GM13976 (cell line): ENCODE results near the gene HLX.

Experiments used
- DNase-seq: peaks from one replicate; pipeline ENCODE4 v3.0.0; 2012; ENCODE audit warnings: low spot score
- CTCF ChIP-seq: IDR thresholded peaks from 2 replicates; pipeline ENCODE4 v1.5.1; 2012; ENCODE audit warnings: borderline replicate concordance, mild to moderate bottlenecking; ENCODE audit not compliant: insufficient read depth; ENCODE audit errors: extremely low read depth, missing control alignments, control extremely low read depth
- in situ Hi-C: fragments of 300-500 bp; cut with MboI; formaldehyde crosslinking; loops from one replicate; pipeline ENCODE4 v1.12.0; 2022; ENCODE audit warnings: low sequenced_read_pairs, mixed read lengths, inconsistent platforms; ENCODE audit not compliant: unreplicated experiment

Gene HLX

GRCh38 chr1:220921498-220921897, 42.3 kb downstream of the HLX start:
- in situ Hi-C loops: no loop called here
- no peak for TF ChIP-seq CTCF
- DNase-seq: no peak

GRCh38 chr1:220921971-220922635, 42.9 kb downstream of the HLX start:
- no peak for DNase-seq
- in situ Hi-C loops: no loop called here
- no peak for TF ChIP-seq CTCF

DNA sequence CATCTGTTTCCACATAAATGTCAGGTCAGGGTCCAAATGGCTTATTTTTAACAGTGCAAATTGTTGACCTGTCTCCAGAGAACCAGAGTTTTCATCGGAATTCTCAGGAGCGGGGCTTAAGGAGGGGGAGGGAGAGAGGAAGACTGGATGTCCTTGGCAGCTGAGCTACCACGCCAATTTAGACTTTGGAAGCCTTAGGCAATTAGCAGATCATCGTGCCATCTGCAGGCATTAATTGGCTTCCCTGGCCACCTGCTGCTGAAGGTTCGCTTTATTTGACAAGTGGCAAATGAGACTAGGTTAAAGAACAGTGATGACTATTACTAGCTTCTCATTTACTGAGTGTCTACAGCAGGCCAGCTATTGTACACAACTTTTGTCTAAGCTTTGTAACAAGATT, 43.7 kb downstream of the HLX start:
- TF ChIP-seq CTCF: no peak
- in situ Hi-C loops: no loop called here
- no peak for DNase-seq

DNA sequence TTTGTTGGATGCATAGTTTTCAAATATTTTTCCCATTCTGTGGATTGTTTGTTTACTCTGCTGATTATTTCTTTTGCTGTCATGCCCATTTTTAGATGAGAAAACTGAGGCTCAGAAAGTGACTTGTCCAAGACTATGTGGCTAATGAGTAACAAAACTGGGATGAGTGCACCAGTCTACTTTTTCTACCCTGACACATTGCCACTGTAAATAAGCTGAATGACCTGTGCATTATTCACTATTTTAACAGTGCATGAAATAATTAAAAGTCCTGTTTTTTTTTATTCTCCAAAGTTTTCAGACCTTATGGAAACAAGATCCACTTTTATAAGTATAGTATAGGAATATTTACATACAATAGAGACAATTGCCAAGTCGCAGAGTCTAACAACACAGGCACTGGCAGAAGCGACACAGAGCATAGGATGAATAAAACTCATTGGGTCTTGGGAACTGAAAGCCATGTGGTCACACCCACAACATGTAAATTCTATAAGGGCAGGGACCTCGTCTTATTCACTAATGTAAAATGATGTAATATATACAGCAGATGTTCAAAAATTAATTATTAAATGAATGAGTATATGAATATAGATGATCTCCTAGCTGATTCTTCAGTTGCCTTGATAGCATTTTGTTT, 45.2 kb downstream of the HLX start:
- TF ChIP-seq CTCF: no peak
- in situ Hi-C loops: no loop called here
- no peak for DNase-seq

- DNase-seq: no peak
- in situ Hi-C loops: no loop called here
- no peak for TF ChIP-seq CTCF
These were observed 46.5 kb downstream of the HLX start for GRCh38 chr1:220925707-220926106.

GRCh38 chr1:220926146-220926545, 46.9 kb downstream of the HLX start:
- no peak for TF ChIP-seq CTCF
- in situ Hi-C loops: no loop called here
- DNase-seq: no peak
